Measurements from ENCODE around the gene SAMD7.

Gene SAMD7

DNA sequence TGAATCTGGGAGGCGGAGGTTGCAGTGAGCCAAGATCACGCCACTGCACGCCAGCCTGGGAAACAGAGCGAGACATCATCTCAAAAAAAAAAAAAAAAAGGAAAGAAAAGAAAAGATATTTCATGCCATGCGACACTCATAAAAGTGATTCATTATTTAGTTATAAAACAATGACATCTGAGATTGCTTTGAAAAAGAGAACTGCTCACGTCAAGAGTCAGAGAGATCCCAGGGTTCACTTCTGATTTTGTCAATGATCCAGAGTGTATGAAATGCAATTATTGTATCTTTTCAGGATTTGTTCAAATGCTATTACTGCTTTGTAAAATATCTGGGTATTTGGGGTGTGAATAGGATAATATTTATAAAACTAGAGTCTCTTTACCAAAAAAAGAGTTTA is 6.0 kb upstream of the SAMD7 start:
- no peak for DNase-seq (ENCODE audit: low read depth)
- H3K4me3 ChIP-seq (ENCODE audit: low read depth, low read length), result no peak overlapping the region

- no peak for DNase-seq (ENCODE audit: low read depth)
Observed at GRCh38 chr3:169907476-169907875, 3.9 kb upstream of the SAMD7 start.

GRCh38 chr3:169907944-169908343 is 3.4 kb upstream of the SAMD7 start:
- no peak for DNase-seq (ENCODE audit: low read depth)
- no peak overlapping the region for H3K4me3 ChIP-seq (ENCODE audit: low read depth, low read length)

More at GRCh38 chr3:169907476-169907875, 3.9 kb upstream of the SAMD7 start:
- no peak overlapping the region for H3K4me3 ChIP-seq (ENCODE audit: low read depth, low read length)

DNA sequence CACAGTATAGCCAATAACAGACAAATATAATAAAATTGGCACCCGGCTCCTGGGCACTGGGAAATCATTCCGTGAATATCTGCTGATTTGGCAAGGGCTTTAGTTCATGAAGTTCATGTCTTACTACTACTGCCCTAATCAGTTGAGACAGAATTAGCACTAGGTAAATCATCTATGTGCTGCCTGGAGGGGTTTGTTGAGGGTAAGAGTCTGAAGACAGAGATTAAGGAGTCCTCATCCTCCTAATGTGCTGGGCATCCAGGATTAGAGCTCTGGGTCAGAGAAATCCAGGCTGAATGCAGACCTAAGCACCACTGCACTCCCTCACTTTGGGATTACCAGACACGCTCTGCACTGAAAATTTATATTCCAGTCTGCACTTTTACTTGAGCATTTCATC is 2.0 kb downstream of the SAMD7 start:
- H3K4me3 ChIP-seq (ENCODE audit: low read depth, low read length), result no peak overlapping the region
- DNase-seq (ENCODE audit: low read depth), result no peak

DNA sequence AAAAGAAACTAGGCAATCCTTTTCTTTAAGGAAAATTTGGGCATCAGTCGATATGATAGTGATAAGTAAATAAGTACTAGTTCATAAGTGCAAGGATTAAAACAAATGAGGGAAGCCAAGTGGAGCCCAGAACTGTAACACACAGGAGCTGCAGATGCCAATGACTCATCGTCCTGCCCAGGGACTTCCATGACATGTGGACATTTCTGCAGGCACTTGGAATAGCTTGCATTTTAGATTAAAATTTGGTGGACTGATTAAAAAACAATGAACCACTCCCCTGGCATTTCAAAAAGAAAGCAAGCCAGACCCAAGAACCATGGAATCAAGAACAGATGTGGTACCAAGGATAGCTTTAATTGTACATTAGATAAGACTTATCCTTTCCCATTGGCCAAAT is 2.9 kb downstream of the SAMD7 start:
- no peak overlapping the region for H3K4me3 ChIP-seq (ENCODE audit: low read depth, low read length)
- DNase-seq (ENCODE audit: low read depth), result no peak

GRCh38 chr3:169923189-169923588 is 11.8 kb downstream of the SAMD7 start:
- DNase-seq (ENCODE audit: low read depth), result no peak
- H3K4me3 ChIP-seq (ENCODE audit: low read depth, low read length), result no peak overlapping the region

DNA sequence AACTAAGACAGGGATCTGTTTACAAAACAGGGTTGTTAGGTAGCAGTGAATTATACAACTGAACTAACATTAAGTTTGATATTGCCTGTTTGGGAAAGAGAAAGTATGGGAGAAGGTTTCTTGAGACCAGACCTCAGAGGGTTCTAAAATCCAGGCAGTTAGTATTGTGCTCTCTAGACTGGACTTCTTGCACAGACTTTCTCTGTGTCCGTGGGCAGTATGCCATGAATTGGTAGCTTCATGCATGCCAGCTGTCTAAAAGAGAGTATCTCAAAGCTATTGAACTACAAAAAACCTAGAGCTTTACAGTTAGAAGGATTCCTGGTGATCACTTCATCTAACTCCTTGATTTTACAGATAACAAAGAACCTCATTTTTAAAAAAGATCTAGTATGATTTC is 12.5 kb downstream of the SAMD7 start:
- DNase-seq (ENCODE audit: low read depth), result no peak
- H3K4me3 ChIP-seq (ENCODE audit: low read depth, low read length), result no peak overlapping the region

DNA sequence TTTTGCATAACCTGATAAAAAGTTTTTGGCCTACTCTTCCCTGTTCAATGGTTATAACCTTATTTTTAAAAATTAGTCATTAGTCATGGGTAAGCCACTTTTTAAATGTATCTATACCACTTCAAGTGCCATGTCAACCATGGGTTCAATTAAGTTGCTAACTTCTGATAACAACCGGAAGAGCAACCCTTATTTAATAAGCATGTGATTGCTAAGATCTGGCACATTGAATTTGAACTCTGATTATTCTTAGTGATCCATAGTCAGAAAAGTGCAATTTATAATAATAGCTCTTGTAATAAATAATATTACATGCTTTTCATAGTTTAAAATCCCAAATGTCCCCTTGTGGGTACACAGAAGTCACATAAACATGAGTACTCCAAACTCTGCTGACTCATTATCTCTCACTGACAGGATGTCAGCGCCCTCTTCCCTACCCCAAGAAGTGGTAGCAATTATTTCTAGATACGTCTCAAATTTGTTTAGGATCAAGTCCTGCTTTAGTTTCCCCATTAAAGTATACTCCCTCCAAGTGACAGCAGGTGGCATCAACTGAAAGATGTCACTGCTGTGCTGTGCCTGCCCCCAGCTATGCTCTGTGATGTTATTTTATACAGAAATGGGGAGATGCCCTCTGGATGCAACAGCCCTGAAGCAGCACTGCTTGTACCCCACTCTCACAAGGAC is 18.6 kb downstream of the SAMD7 start:
- DNase-seq (ENCODE audit: low read depth), result no peak
- H3K4me3 ChIP-seq (ENCODE audit: low read depth, low read length), result no peak overlapping the region

- H3K4me3 ChIP-seq (ENCODE audit: low read depth, low read length), result no peak overlapping the region
- DNase-seq (ENCODE audit: low read depth), result no peak
Observed at GRCh38 chr3:169930843-169931242, 19.5 kb downstream of the SAMD7 start.

- no peak overlapping the region for H3K4me3 ChIP-seq (ENCODE audit: low read depth, low read length)
- DNase-seq (ENCODE audit: low read depth), result no peak
Observed at GRCh38 chr3:169931747-169932520, 20.6 kb downstream of the SAMD7 start.

DNA sequence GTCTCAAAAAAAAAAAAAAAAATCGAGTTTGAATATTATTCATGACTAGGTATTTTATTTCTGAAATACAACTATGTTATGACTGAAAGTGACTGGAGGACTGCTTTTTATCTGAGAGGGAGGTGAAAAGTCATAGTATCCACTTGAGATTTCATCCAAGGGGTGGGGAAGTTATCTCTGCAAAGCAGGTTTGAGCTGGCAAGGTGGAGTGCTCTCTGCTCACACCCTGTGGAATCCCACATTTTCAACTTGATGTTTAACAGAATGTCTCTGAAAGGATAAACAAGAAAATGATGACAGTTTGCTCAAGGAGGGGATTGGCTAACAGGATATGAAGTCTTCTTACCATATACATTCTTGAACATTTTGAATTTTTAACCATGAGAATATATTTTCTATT is 27.9 kb downstream of the SAMD7 start:
- DNase-seq (ENCODE audit: low read depth), result no peak

GRCh38 chr3:169939751-169940150 is 28.4 kb downstream of the SAMD7 start:
- H3K4me3 ChIP-seq (ENCODE audit: low read depth, low read length), result no peak overlapping the region
- DNase-seq (ENCODE audit: low read depth), result no peak

More for the DNA sequence above, 27.9 kb downstream of the SAMD7 start:
- no peak overlapping the region for H3K4me3 ChIP-seq (ENCODE audit: low read depth, low read length)

DNA sequence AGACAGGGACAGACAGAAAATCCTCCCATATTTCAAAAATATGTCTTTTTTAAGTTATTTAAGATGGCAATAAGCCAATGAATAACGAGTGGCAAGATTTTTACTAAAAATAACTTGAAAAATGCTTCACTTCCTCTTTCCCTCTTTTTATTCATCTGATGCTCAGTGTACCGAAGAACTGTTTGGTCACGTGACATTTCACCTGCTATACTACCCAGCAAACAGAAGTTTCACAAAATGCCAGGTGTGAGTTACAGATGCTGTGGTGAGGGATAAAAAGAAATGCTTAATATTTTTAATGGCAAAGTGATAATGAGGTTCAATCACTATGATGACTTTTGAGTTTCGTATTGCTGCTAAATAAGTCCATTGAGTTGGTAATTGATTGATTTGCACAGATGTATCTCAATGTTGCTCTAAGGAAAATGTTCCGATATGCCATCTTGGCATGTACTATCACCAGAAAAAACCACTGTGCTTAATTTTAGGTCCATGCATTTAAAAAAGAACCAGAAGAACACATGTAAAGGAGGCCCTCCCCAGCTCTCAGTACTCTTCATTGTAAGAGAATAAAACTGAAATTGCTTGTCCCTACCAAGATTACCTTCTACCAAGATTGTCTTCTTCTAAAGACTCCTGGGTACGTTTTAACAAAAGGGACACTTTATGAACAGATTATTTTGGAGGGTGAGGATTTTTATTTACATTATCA is 29.3 kb downstream of the SAMD7 start:
- no peak overlapping the region for H3K4me3 ChIP-seq (ENCODE audit: low read depth, low read length)
- DNase-seq (ENCODE audit: low read depth), result no peak

DNA sequence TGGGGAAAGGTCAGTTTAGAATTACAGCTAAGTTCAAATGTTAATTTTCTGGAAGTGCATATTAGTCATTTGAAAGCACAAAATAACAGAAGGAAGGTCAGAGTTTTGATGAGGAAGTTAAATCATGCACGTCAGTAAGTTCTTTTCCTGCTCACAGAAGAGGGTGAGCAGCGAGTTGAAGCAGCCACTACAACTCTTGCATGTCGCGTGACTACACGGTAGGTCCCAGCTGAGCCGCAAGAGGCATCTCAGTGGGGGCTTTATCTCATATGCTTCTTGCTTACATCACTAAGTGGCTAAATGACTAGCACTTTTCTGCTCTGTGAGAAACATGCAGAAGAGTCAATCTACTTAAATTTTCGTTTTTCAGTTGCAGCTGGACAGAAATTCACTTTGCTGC is 33.9 kb downstream of the SAMD7 start:
- no peak overlapping the region for H3K4me3 ChIP-seq (ENCODE audit: low read depth, low read length)
- DNase-seq (ENCODE audit: low read depth), result no peak

DNA sequence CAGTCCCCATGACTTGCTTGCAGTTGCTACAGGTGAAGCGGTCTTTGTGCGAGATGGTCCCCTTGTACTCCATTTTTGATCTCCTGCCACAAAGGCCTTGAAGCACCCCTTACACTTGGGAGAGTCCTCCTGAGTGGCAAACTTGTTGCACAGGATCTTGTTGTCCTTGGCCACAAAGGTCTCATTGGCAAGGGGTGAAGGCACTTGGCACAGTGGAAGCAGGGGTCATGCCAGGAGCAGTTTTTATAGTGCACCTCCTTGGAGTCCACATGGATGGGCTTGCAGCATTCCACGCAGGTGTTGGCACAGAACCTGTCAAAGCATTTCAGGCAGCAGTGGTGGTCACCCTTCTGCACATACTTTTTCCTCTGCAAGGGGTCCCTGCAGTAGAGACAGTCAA is 35.0 kb downstream of the SAMD7 start:
- no peak overlapping the region for H3K4me3 ChIP-seq (ENCODE audit: low read depth, low read length)
- DNase-seq (ENCODE audit: low read depth), result no peak

DNA sequence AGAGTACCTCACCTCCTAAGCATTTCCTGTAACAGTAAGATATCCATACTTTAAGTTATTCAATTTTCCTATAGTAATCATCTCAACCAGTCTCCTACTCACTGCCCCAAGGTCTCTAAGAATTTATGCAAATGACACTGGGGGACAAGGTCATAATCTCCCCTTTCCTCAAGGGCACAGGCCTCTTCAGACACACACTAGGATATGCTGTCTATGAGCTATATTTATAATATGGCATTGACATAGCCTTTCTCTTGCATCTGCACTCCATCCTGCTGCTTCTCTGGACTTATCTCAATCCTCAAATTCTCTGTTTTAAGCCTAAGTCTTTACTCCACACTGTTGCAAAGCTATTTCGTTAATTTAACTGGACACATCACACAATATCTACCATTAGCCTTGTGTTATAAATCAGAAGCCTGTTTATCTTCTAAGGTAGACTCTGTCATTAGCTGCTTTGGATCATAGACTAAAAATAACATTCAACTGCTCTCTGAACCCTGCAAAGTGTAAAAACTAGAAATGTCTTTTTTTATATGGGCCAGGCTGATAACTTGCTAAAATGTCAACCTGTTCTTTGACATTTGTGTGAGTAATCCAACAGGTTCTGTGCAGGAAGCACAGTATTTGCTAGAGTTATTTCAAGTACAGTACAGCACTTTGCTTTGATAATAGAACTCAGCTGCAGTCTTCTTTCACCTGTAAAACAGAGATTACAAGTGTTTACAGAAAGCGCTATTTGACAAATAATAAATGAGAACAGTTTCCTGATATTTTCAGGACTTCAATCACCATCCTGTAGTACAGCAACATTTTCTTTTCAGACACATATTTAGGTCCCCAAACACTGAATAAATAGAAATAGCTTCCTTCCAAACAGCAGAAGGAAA is 37.4 kb downstream of the SAMD7 start:
- no peak overlapping the region for H3K4me3 ChIP-seq (ENCODE audit: low read depth, low read length)
- DNase-seq (ENCODE audit: low read depth), result no peak

GRCh38 chr3:169952045-169952444 is 40.7 kb downstream of the SAMD7 start:
- DNase-seq (ENCODE audit: low read depth), result no peak
- H3K4me3 ChIP-seq (ENCODE audit: low read depth, low read length), result no peak overlapping the region

- no peak overlapping the region for H3K4me3 ChIP-seq (ENCODE audit: low read depth, low read length)
- no peak for DNase-seq (ENCODE audit: low read depth)
Observed at GRCh38 chr3:169953462-169954141, 42.2 kb downstream of the SAMD7 start.

GRCh38 chr3:169954142-169954756 is 42.9 kb downstream of the SAMD7 start:
- H3K4me3 ChIP-seq (ENCODE audit: low read depth, low read length), result no peak overlapping the region
- DNase-seq (ENCODE audit: low read depth), result no peak

All from skeletal muscle cell (primary cell).